ENCODE results near the gene S100A6.

S100A6 gene

GRCh38 chr1:153546796-153547559 is 11.2 kb upstream of the S100A6 start:
- Histone ChIP-seq H3K9ac (ENCODE audit: low read length in 5 of 5) (peak overlapping the region in 2 of 5 donors; percentile 44 to 47), H3K4me1 (ENCODE audit: control insufficient read depth in 5 of 5, insufficient read depth in 5 of 5, low read length in 5 of 5) (peaks cover 37 to 89% (median 86%) of the 10 kb centered on the region in 5 donors), H3K36me3 (ENCODE audit: control insufficient read depth in 5 of 5, insufficient read depth in 5 of 5, low read length in 5 of 5) (peaks cover 0 to 17% (median 3%) of the 10 kb centered on the region in 5 donors), H3K27me3 (ENCODE audit: control insufficient read depth in 5 of 5, insufficient read depth in 4 of 5, low read length in 5 of 5) (peaks cover 0 to 4% (median 0%) of the 10 kb centered on the region in 5 donors), H3K27ac (ENCODE audit: low read depth, low read length) (peak overlapping the region; percentile 84), H3K9me3 (ENCODE audit: control insufficient read depth in 5 of 5, low read length in 5 of 5) (no peaks in the 10 kb centered on the region), H3K4me3 (ENCODE audit: low read depth in 1 of 5, low read length in 5 of 5) (peak overlapping the region; percentile 60 to 88 (median 84))

DNA sequence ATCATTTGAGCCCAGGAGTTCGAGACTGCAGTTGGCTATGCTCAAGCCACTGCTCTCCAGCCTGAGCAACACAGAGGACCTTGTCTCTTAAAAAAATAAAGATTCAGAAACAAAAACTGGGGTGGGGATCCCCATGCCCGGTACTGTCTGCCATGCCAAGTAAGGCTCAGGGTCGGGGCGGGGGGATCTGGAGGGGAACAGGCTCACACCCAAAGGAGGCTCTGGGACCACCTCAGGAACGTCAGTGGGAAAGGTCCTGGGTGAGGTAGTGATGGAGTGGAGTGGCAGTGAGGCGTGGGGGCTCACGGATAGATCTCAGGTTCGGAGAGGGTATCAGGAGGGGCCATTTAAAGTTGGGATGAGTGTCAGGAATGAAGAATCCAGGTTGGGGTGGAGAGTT is 10.6 kb upstream of the S100A6 start:
- no peaks in the 10 kb centered on the region for H3K9me3 ChIP-seq (ENCODE audit: control insufficient read depth in 5 of 5, low read length in 5 of 5)
- H3K36me3 ChIP-seq (ENCODE audit: control insufficient read depth in 5 of 5, insufficient read depth in 5 of 5, low read length in 5 of 5), result peaks cover 0 to 17% (median 3%) of the 10 kb centered on the region in 5 donors
- peaks cover 0 to 4% (median 0%) of the 10 kb centered on the region in 5 donors for H3K27me3 ChIP-seq (ENCODE audit: control insufficient read depth in 5 of 5, insufficient read depth in 4 of 5, low read length in 5 of 5)
- H3K9ac ChIP-seq (ENCODE audit: low read length in 5 of 5), result peak overlapping the region; percentile 44 to 79 (median 64)
- peaks cover 37 to 95% (median 91%) of the 10 kb centered on the region in 5 donors for H3K4me1 ChIP-seq (ENCODE audit: control insufficient read depth in 5 of 5, insufficient read depth in 5 of 5, low read length in 5 of 5)
- H3K27ac ChIP-seq (ENCODE audit: low read depth, low read length), result peak overlapping the region; percentile 84
- H3K4me3 ChIP-seq (ENCODE audit: low read depth in 1 of 5, low read length in 5 of 5), result peak overlapping the region; percentile 60 to 88 (median 84)

GRCh38 chr1:153545067-153546055 is 9.6 kb upstream of the S100A6 start, which contains the start of gene S100A4:
S100A4 (minus strand) TSS chr1:153545806; CDS start chr1:153544794, 1,012 bp downstream.
- peaks cover 34 to 98% (median 95%) of the 10 kb centered on the region in 5 donors for H3K4me1 ChIP-seq (ENCODE audit: control insufficient read depth in 5 of 5, insufficient read depth in 5 of 5, low read length in 5 of 5)
- no peaks in the 10 kb centered on the region for H3K9me3 ChIP-seq (ENCODE audit: control insufficient read depth in 5 of 5, low read length in 5 of 5)
- H3K27me3 ChIP-seq (ENCODE audit: control insufficient read depth in 5 of 5, insufficient read depth in 4 of 5, low read length in 5 of 5), result peaks cover 0 to 4% (median 0%) of the 10 kb centered on the region in 5 donors
- H3K4me3 ChIP-seq (ENCODE audit: low read depth in 1 of 5, low read length in 5 of 5), result peak within 1 kb of the TSS; percentile 60 to 88 (median 84)
- peaks cover 0 to 17% (median 3%) of the 10 kb centered on the region in 5 donors for H3K36me3 ChIP-seq (ENCODE audit: control insufficient read depth in 5 of 5, insufficient read depth in 5 of 5, low read length in 5 of 5)
- peak within 1 kb of the TSS; percentile 47 to 82 (median 74) for H3K9ac ChIP-seq (ENCODE audit: low read length in 5 of 5)
- H3K27ac ChIP-seq (ENCODE audit: low read depth, low read length), result peak within 1 kb of the TSS; percentile 84

DNA sequence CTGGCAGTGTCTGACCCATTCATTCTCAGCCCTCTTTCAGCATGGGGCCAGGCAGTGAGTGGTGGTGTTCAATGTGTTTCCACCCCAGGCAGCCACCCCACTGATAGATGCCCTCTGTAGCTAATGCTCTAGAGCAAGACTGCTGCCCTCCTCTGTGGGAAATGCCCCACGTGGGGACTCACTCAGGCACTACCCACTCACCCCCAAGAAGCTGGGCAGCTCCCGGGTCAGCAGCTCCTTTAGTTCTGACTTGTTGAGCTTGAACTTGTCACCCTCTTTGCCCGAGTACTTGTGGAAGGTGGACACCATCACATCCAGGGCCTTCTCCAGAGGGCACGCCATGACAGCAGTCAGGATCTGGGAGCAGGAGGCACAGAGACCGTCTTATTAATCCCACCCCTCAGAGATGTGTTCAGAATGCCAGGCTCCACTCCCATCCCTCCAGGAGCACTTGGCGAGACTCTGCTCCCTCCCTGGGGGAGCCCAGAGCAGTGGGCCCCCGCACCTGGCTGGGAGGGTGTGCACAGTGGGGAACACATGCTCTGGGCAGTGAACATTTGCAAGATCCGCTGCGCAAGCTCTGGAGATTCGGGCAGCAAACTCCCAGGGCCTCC is 8.8 kb upstream of the S100A6 start:
- Histone ChIP-seq H3K36me3 (ENCODE audit: control insufficient read depth in 5 of 5, insufficient read depth in 5 of 5, low read length in 5 of 5) (peaks cover 0 to 17% (median 3%) of the 10 kb centered on the region in 5 donors), H3K9me3 (ENCODE audit: control insufficient read depth in 5 of 5, low read length in 5 of 5) (no peaks in the 10 kb centered on the region), H3K27me3 (ENCODE audit: control insufficient read depth in 5 of 5, insufficient read depth in 4 of 5, low read length in 5 of 5) (peaks cover 0 to 4% (median 0%) of the 10 kb centered on the region in 5 donors), H3K9ac (ENCODE audit: low read length in 5 of 5) (peak overlapping the region; percentile 23 to 81 (median 64)), H3K4me1 (ENCODE audit: control insufficient read depth in 5 of 5, insufficient read depth in 5 of 5, low read length in 5 of 5) (peaks cover 26 to 91% (median 88%) of the 10 kb centered on the region in 5 donors), H3K4me3 (ENCODE audit: low read depth in 1 of 5, low read length in 5 of 5) (peak overlapping the region; percentile 60 to 88 (median 84)), H3K27ac (ENCODE audit: low read depth, low read length) (peak overlapping the region; percentile 84)

GRCh38 chr1:153543736-153544135 is 7.9 kb upstream of the S100A6 start:
- Histone ChIP-seq H3K4me3 (ENCODE audit: low read depth in 1 of 5, low read length in 5 of 5) (peak overlapping the region; percentile 60 to 88 (median 84)), H3K9me3 (ENCODE audit: control insufficient read depth in 5 of 5, low read length in 5 of 5) (no peaks in the 10 kb centered on the region), H3K36me3 (ENCODE audit: control insufficient read depth in 5 of 5, insufficient read depth in 5 of 5, low read length in 5 of 5) (peaks cover 0 to 15% (median 3%) of the 10 kb centered on the region in 5 donors), H3K4me1 (ENCODE audit: control insufficient read depth in 5 of 5, insufficient read depth in 5 of 5, low read length in 5 of 5) (peaks cover 18 to 83% (median 80%) of the 10 kb centered on the region in 5 donors), H3K9ac (ENCODE audit: low read length in 5 of 5) (peak overlapping the region in 2 of 5 donors; percentile 64 to 81), H3K27me3 (ENCODE audit: control insufficient read depth in 5 of 5, insufficient read depth in 4 of 5, low read length in 5 of 5) (no peaks in the 10 kb centered on the region), H3K27ac (ENCODE audit: low read depth, low read length) (peak overlapping the region; percentile 84)

DNA sequence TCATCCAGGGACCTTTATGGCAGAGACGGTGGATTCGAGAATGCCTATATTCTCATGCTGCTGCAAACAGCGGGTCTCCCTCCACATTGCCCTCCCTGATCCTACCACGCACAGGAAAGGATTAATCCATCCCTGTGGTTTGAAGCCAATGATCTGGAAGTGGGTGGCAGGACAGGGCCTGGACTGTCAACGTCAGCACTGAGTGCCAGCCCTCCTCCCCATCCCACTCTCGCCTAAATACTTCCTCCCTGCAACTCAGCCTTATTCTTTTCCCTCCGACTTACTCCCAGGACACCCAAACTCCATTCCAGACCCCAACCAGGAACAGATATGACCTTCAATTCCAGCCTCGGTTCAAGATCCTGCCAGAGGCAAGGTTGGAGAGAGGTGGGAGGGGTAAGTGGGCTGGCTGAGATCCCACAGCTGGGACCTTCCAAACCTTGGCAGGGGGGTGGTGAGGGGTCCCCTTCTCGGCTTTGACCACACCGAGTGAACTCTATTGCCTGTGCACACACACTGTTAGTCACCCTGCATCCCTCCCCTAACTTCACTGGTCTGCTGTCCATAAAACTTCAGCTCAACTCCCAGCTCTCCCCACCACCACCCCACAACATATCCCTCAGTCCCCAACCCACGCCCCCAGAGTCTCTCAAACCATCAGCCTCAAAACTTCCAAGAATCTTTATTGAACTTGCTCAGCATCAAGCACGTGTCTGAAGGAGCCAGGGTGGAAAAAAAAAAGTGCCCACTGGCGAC is 7.3 kb upstream of the S100A6 start:
- H3K27me3 ChIP-seq (ENCODE audit: control insufficient read depth in 5 of 5, insufficient read depth in 4 of 5, low read length in 5 of 5), result no peaks in the 10 kb centered on the region
- H3K9me3 ChIP-seq (ENCODE audit: control insufficient read depth in 5 of 5, low read length in 5 of 5), result no peaks in the 10 kb centered on the region
- peak overlapping the region in 3 of 5 donors; percentile 74 to 88 (median 84) for H3K4me3 ChIP-seq (ENCODE audit: low read depth in 1 of 5, low read length in 5 of 5)
- peaks cover 18 to 77% (median 76%) of the 10 kb centered on the region in 5 donors for H3K4me1 ChIP-seq (ENCODE audit: control insufficient read depth in 5 of 5, insufficient read depth in 5 of 5, low read length in 5 of 5)
- peaks cover 0 to 15% (median 3%) of the 10 kb centered on the region in 5 donors for H3K36me3 ChIP-seq (ENCODE audit: control insufficient read depth in 5 of 5, insufficient read depth in 5 of 5, low read length in 5 of 5)
- peak overlapping the region; percentile 84 for H3K27ac ChIP-seq (ENCODE audit: low read depth, low read length)
- peak overlapping the region in 1 of 5 donors; percentile 48 for H3K9ac ChIP-seq (ENCODE audit: low read length in 5 of 5)

DNA sequence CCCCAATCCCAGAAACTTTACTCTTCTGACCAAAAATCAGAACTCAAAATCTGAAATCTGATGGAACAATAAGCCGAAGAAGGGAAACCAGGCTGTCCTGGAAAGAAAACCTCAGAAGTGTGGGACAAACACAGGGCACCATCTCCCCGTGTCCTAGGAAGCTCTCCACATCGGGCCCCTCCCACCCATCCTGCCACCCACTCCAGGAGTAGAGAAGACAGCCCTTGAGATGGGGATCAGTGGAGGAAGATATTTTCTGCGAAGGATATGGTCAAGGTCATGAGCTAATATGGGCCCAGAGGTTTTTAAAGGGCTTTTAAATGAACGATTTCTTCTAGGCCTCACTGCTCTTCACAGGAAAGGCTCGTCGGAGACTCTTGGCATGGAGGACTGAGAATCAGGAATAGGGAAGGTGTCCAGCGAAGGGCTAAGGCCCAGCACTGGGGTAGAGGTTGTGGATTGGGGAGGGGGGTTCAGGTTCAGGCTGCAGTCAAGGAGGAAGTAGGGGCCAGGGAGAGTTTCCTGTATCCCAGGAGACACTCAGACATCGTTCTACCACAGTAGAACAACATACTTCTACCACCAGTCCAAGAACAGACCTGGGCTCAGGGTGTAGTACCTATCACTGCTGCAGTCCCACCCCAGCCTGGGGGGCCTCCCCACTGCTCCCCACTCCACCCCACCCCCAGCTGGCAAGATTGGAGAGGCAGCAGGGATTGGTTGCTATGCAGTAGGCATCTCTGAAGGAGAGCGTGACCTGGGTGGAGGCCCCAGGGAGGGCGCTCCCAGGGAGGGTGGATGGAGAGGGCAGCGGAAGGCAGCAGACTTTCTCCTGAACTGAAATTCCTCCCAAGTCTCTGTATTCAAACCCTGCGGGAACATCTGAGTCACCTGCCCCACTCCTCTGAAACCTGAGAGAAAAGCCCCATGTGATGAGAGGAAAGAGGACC is 6.1 kb upstream of the S100A6 start:
- Histone ChIP-seq H3K4me3 (ENCODE audit: low read depth in 1 of 5, low read length in 5 of 5) (no peak overlapping the region), H3K27ac (ENCODE audit: low read depth, low read length) (peak overlapping the region; percentile 2), H3K9ac (ENCODE audit: low read length in 5 of 5) (no peak overlapping the region), H3K27me3 (ENCODE audit: control insufficient read depth in 5 of 5, insufficient read depth in 4 of 5, low read length in 5 of 5) (no peaks in the 10 kb centered on the region), H3K4me1 (ENCODE audit: control insufficient read depth in 5 of 5, insufficient read depth in 5 of 5, low read length in 5 of 5) (peaks cover 18 to 68% (median 64%) of the 10 kb centered on the region in 5 donors), H3K36me3 (ENCODE audit: control insufficient read depth in 5 of 5, insufficient read depth in 5 of 5, low read length in 5 of 5) (peaks cover 0 to 15% (median 3%) of the 10 kb centered on the region in 5 donors), H3K9me3 (ENCODE audit: control insufficient read depth in 5 of 5, low read length in 5 of 5) (no peaks in the 10 kb centered on the region)
